Jurkat, Clone E6-1 (cell line): ENCODE measurements around the gene ZC3H7B.

Experiments
- DNase-seq: peaks from one replicate; pipeline ENCODE4 v3.0.0-alpha.2; 2011; ENCODE audit warnings: low read depth, low spot score
- H3K4me3 ChIP-seq: 2 replicates; pipeline ENCODE4 v1.5.1; 2011; ENCODE audit warnings: mild to moderate bottlenecking, low read length, control low read depth, moderate library complexity

ZC3H7B gene

GRCh38 chr22:41367680-41368542, 66.6 kb downstream of the ZC3H7B start:
- DNase-seq: no peak
- H3K4me3 ChIP-seq: no peak overlapping the region

DNA sequence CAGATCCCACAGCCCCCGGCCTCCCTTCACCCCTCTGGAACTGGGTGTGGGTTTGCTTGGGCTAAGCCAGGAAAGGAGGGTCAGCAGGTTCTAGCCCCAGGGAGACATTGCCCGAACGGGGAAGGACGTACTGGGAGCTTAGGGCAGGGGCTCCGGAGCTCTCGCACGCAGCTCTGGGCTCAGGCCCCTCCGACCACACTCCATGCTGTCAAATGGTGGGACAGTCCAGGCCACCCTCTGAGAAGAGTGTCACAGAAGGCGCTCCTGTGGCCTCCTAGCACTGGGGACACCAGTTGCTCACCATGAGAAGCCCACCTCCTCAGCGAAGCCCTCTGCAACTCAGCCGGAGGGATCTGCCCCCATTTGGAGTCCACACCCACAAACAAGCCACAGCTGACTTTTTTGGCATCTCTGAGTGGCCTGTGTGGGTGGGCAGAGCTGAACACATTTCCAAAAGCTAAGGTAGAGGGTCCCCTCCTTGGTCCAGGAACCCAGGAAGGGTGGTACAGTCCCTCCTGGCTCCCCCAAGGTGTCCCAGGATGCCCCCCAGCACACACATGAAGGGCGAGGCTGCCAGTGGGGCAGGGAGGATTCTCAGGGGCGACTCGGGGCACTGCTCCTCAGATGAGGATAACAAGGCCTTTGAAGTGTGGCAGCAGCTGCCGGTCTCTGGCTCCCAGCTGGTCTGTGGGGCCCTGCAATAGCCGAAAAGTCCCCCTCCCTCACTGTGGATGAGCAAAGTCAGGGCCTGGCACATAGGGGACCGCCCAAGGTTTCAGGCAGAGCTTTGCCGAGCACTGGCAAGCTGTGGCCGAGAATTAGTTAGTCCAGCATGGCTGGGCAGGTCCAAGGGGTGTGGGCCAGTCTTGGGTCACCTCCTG, 67.5 kb downstream of the ZC3H7B start:
- no peak overlapping the region for H3K4me3 ChIP-seq
- DNase-seq: no peak

DNA sequence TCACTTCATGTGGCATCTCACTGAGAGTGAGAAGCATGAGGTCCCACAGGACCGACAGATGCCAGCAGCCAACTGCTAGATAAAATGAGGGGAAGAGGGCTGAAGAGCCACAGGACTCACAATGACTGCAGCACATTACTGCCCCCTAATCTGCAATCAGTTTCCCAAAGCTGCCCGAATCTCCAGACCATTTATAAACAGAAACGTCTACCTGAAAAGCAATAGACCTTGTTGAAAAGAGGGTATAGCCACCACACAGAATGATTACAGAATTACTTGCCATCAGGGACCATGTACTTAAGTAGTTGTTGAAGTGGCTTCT, 68.1 kb downstream of the ZC3H7B start:
- no peak for DNase-seq
- H3K4me3 ChIP-seq: no peak overlapping the region

DNA sequence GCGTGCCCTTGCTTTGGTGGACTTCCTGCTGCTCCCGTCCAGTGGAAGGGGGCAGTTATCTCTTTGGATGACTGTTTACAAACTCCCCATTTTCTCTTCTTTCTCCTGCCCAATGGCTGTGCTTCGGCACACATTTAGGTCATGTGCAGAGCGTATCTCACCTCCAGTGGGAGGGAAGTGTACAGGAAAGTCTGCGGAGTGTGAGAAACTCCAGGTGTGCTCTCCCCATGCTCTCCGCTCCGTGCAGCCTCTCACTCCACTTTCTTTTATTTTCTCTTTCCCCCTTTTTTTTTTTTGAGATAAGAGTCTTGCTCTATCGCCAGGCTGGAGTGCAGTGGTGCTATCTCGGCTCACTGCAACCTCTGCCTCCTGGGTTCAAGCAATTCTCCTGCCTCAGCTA, 68.5 kb downstream of the ZC3H7B start:
- H3K4me3 ChIP-seq: no peak overlapping the region
- no peak for DNase-seq

DNA sequence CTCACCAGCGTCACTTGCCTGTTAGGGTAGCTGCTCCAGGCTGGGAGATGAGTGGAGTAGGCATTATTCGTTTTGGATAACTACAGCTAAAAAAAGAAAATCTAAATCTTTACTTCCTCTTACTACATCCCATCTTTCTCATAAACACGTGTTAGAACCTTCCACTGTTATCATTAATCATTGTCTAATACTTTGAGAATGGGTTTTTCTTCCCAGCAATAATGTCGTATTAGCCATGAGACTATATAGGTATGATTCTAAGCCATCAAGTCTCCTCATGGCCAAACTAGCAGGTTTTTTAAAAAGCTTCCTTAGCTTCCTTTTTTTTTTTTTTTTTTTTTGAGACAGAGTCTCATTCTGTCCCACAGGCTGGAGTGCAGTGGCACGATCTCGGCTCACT, 76.5 kb downstream of the ZC3H7B start:
- no peak for DNase-seq
- H3K4me3 ChIP-seq: no peak overlapping the region

DNA sequence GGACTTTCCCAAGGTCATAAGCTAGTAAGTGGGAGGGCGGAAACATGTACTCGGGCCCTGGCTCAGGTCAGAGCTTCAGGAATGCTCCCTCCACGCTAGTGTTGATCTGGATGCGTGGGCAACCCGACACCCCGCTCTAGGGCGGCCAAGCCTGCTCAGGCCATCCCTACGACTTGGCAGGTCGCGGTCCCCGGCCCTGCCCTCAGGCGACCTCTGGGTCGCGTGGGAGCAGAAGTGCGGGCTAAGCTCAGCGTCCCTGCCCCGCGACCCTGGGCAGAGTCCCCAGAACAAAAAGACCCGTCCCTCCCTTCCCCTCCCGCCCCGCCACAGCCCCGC, 79.6 kb downstream of the ZC3H7B start:
- DNase-seq: no peak
- peak overlapping the region; percentile 46 for H3K4me3 ChIP-seq

GRCh38 chr22:41381329-41382097, 80.2 kb downstream of the ZC3H7B start, which contains the start of gene TEF:
TSS of gene TEF (plus strand) at chr22:41381942. CDS start at chr22:41382045, 103 bp downstream.
- DNase-seq: peak; percentile 97
- peak within 1 kb of the TSS; percentile 55 for H3K4me3 ChIP-seq

- peak overlapping the region; percentile 55 for H3K4me3 ChIP-seq
- peak; percentile 38 for DNase-seq
Measured at GRCh38 chr22:41382098-41382578, 80.8 kb downstream of the ZC3H7B start.

GRCh38 chr22:41382610-41383009, 81.3 kb downstream of the ZC3H7B start:
- no peak for DNase-seq
- peak overlapping the region; percentile 55 for H3K4me3 ChIP-seq

GRCh38 chr22:41383085-41383484, 81.8 kb downstream of the ZC3H7B start:
- no peak overlapping the region for H3K4me3 ChIP-seq

GRCh38 chr22:41384128-41384527, 82.8 kb downstream of the ZC3H7B start:
- no peak for DNase-seq
- no peak overlapping the region for H3K4me3 ChIP-seq

More at GRCh38 chr22:41383085-41383484, 81.8 kb downstream of the ZC3H7B start:
- no peak for DNase-seq

DNA sequence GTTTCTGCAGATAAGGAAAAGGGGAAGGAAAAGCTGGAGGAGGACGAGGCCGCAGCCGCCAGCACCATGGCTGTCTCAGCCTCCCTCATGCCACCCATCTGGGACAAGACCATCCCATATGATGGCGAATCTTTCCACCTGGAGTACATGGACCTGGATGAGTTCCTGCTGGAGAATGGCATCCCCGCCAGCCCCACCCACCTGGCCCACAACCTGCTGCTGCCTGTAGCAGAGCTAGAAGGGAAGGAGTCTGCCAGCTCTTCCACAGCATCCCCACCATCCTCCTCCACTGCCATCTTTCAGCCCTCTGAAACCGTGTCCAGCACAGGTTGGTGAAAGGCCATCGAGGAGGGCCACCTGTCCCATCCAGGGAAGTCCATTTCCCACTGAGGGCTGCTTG, 86.0 kb downstream of the ZC3H7B start:
- DNase-seq: no peak
- no peak overlapping the region for H3K4me3 ChIP-seq

GRCh38 chr22:41394012-41394356, 92.7 kb downstream of the ZC3H7B start:
- H3K4me3 ChIP-seq: no peak overlapping the region
- no peak for DNase-seq

DNA sequence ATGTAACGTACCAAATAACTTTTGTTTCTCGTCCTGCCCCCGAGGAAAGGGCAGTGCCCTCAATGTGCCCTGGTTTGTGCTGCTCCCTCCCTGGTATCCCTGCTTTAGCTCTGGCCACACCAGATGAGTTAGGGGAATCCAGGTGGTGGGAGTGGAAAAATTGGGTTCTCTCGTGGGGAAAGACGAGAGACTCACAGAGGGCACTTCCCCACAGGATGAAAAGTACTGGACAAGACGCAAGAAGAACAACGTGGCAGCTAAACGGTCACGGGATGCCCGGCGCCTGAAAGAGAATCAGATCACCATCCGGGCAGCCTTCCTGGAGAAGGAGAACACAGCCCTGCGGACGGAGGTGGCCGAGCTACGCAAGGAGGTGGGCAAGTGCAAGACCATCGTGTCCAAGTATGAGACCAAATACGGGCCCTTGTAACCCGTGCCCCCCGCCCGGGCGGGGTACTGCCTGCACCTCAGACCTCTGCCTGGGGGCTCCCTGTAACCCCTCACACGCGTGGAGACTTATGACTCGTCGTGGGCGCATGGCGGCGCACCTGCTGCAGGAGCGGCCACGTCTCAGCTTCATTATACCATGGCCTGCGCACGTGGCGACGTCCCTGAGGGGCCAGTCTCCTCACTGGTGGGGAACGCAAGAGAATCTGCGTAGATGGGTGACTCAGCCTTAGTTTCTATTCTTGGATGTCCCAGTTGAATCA, 94.4 kb downstream of the ZC3H7B start:
- no peak for DNase-seq

GRCh38 chr22:41397143-41397811, 96.0 kb downstream of the ZC3H7B start:
- H3K4me3 ChIP-seq: no peak overlapping the region
- no peak for DNase-seq

More for the DNA sequence above, 94.4 kb downstream of the ZC3H7B start:
- H3K4me3 ChIP-seq: no peak overlapping the region

GRCh38 chr22:41398921-41399320, 97.6 kb downstream of the ZC3H7B start:
- no peak overlapping the region for H3K4me3 ChIP-seq
- no peak for DNase-seq

GRCh38 chr22:41401781-41402648, 100.7 kb downstream of the ZC3H7B start:
- DNase-seq: peak; percentile 44
- H3K4me3 ChIP-seq: no peak overlapping the region
